ENCODE data around the gene CEP192. TPM values are rescaled to one million over a fixed set of nuclear protein-coding genes. Genes with fewer than 3 reads are reported as not detected.
A peak's percentile ranks its signal among the peaks of the same experiment; 100 is the strongest.

Gene CEP192
- total RNA-seq, 4 donors from 2014 or later, result 6.8 to 8.3 (median 7.3) TPM

DNA sequence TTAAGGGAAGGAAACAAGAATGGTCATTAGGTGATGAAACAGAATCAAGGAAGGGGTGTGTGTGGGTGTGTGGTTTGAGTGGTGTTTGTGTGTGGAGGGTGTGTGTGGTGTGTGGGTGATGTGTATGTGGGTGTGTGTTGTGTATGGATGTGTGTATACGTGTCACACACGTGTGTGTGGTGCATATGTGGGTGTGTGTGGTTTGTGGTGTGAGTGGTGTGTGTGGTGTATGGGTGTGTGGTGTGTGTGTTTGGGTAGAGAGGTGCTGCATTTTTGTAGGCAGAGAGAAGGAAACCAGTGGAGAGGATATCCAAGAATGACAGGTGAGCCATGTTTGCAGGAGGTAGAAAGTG, 1.1 kb upstream of the CEP192 start:
- ATAC-seq, result no peak
- Histone ChIP-seq H3K36me3 (peaks cover 0 to 2% of the 10 kb centered on the region in 2 donors), H3K9me3 (no peaks in the 10 kb centered on the region), H3K4me3 (peak overlapping the region in 3 of 4 donors; percentile 81 to 92 (median 88)), H3K27ac (peak overlapping the region; percentile 45 to 93 (median 90)), H3K4me1 (peaks cover 33 to 42% of the 10 kb centered on the region in 2 donors), H3K27me3 (no peaks in the 10 kb centered on the region)
- in situ Hi-C loops (cut with MboI; ENCODE audit: low sequenced_read_pairs in 4 of 4) (no loop called here), intact Hi-C loops (cut with DNase I; ENCODE audit: low total_unique reads) (loop anchor here (2.0 to 5.0 kb wide), 3 partner anchors 232 to 737 kb away; partner anchors contain the start of genes AFG3L2, FAM210A and RNMT)
- no peak for TF ChIP-seq POLR2A (IDR thresholded peaks at IDR 0.05)
- TF ChIP-seq, protein P1, sequence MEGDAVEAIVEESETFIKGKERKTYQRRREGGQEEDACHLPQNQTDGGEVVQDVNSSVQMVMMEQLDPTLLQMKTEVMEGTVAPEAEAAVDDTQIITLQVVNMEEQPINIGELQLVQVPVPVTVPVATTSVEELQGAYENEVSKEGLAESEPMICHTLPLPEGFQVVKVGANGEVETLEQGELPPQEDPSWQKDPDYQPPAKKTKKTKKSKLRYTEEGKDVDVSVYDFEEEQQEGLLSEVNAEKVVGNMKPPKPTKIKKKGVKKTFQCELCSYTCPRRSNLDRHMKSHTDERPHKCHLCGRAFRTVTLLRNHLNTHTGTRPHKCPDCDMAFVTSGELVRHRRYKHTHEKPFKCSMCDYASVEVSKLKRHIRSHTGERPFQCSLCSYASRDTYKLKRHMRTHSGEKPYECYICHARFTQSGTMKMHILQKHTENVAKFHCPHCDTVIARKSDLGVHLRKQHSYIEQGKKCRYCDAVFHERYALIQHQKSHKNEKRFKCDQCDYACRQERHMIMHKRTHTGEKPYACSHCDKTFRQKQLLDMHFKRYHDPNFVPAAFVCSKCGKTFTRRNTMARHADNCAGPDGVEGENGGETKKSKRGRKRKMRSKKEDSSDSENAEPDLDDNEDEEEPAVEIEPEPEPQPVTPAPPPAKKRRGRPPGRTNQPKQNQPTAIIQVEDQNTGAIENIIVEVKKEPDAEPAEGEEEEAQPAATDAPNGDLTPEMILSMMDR (IDR thresholded peaks at IDR 0.05 in 4 of 5, conservative IDR thresholded peaks at IDR 0.05 in 1 of 5), result no peak
- no peak for DNase-seq

DNA sequence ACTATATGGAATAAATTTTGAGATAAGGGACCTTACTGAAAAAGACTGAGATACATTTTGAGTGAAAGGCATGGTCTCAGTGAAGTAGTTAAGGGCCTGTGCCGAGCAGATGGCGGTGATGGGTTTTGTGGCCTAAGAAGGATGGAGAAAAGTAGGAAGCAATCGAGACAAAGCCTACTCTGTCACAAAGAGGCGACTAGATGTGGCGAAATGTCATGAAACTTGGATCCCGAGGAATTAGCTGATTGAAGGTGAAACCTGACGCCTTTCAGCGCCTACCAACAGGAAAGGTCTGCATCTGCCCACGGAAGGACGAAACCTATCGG, 558 bp upstream of the CEP192 start:
- Histone ChIP-seq H3K27ac (peak overlapping the region; percentile 87 to 93 (median 92)), H3K4me3 (peak overlapping the region; percentile 81 to 95 (median 90)), H3K27me3 (no peaks in the 10 kb centered on the region), H3K9me3 (no peaks in the 10 kb centered on the region), H3K36me3 (no peaks in the 10 kb centered on the region), H3K4me1 (peaks cover 33 to 42% of the 10 kb centered on the region in 2 donors)
- ATAC-seq (peak; percentile 3), DNase-seq (no peak)
- TF ChIP-seq, protein P1 (IDR thresholded peaks at IDR 0.05 in 4 of 5, conservative IDR thresholded peaks at IDR 0.05 in 1 of 5), result no peak
- TF ChIP-seq POLR2A (IDR thresholded peaks at IDR 0.05), result no peak
- intact Hi-C loops (cut with DNase I; ENCODE audit: low total_unique reads) (loop anchor here (2.0 to 5.0 kb wide), 3 partner anchors 232 to 736 kb away; partner anchors contain the start of genes AFG3L2, FAM210A and RNMT), in situ Hi-C loops (cut with MboI; ENCODE audit: low sequenced_read_pairs in 4 of 4) (no loop called here)

DNA sequence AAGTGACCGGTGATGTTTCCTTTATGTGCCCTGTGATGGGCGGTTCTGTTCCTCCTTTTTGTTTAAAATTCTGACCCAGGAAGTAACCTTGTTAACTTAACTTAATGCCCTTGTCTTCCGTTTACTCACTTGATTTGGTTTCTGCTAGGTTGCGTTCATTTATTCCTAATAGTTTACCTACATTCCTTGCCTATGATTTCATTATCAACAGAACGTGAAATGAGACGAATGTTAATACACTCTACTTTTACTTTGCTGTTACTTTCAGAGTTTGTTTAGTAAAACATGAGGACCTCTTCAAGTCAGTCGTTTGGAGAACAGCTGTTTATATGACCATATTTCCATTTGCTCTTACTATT, 638 bp downstream of the CEP192 start:
- intact Hi-C loops (cut with DNase I; ENCODE audit: low total_unique reads), result loop anchor here (1.0 to 5.0 kb wide), 4 partner anchors 44 to 735 kb away; partner anchors contain the start of genes AFG3L2, FAM210A and RNMT
- DNase-seq, result no peak
- no peaks in the 10 kb centered on the region for H3K9me3 ChIP-seq

DNA sequence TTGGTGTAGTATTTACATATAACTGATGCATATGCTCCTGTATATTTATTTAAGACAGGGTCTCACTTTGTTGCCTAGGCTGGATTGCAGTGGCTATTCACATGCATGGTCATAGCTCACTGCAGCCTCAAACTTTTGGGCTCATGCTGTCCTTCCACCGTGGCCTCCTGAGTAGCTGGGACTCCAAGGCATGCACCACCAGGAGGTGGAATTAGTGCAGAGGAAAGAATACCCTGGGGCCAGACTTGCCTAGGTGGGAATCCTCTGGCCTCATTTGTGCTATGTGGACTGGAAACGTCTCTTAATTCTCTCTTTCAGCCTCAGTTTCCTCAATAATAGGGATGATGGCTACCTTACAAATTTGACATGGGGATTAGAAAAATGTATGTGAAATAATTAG, 2.3 kb downstream of the CEP192 start:
- intact Hi-C loops (cut with DNase I; ENCODE audit: low total_unique reads), result loop anchor here (5.0 kb wide), 2 partner anchors 229 to 616 kb away; partner anchors contain the start of gene AFG3L2

More for the DNA sequence above, 638 bp downstream of the CEP192 start:
- Histone ChIP-seq H3K4me1 (peaks cover 33 to 48% of the 10 kb centered on the region in 2 donors), H3K27me3 (no peaks in the 10 kb centered on the region), H3K4me3 (peak overlapping the region; percentile 81 to 95 (median 90)), H3K27ac (peak overlapping the region; percentile 87 to 93 (median 92)), H3K36me3 (no peaks in the 10 kb centered on the region)
- TF ChIP-seq POLR2A (IDR thresholded peaks at IDR 0.05), result no peak
- TF ChIP-seq, protein P1 (IDR thresholded peaks at IDR 0.05 in 4 of 5, conservative IDR thresholded peaks at IDR 0.05 in 1 of 5), result no peak
- ATAC-seq, result no peak
- in situ Hi-C loops (cut with MboI; ENCODE audit: low sequenced_read_pairs in 4 of 4), result no loop called here

More for the DNA sequence above, 2.3 kb downstream of the CEP192 start:
- Histone ChIP-seq H3K27ac (no peak overlapping the region), H3K4me1 (peaks cover 33 to 48% of the 10 kb centered on the region in 2 donors), H3K36me3 (no peaks in the 10 kb centered on the region), H3K4me3 (no peak overlapping the region), H3K27me3 (no peaks in the 10 kb centered on the region), H3K9me3 (no peaks in the 10 kb centered on the region)
- no peak for DNase-seq
- no peak for ATAC-seq
- TF ChIP-seq, protein P1 (IDR thresholded peaks at IDR 0.05 in 4 of 5, conservative IDR thresholded peaks at IDR 0.05 in 1 of 5), result no peak
- no peak for TF ChIP-seq POLR2A (IDR thresholded peaks at IDR 0.05)
- in situ Hi-C loops (cut with MboI; ENCODE audit: low sequenced_read_pairs in 4 of 4), result no loop called here

Measured in gastrocnemius medialis (tissue), 4 donors.